Epithelial cell of esophagus (primary cell): ENCODE measurements around the gene FFAR2.
"Not testable (repeated sequence)": the region's sequence is repeated elsewhere in the genome, so short reads cannot be mapped to it uniquely, and the experiment has no call there.

Experiments
- DNase-seq: peaks from one replicate; pipeline ENCODE4 v3.0.0; 2010; ENCODE audit warnings: low read depth
- H3K4me3 ChIP-seq: 2 replicates; pipeline ENCODE4 v1.5.1; 2011; ENCODE audit warnings: mild to moderate bottlenecking, low read length, control low read depth
- TF ChIP-seq, protein P1 (sequence below): IDR thresholded peaks from 2 replicates; pipeline ENCODE4 v1.5.1; 2011; ENCODE audit warnings: low read depth, mild to moderate bottlenecking, low read length, control low read depth, inconsistent platforms; ENCODE audit not compliant: insufficient read depth; ENCODE audit errors: missing control alignments

Gene FFAR2

DNA sequence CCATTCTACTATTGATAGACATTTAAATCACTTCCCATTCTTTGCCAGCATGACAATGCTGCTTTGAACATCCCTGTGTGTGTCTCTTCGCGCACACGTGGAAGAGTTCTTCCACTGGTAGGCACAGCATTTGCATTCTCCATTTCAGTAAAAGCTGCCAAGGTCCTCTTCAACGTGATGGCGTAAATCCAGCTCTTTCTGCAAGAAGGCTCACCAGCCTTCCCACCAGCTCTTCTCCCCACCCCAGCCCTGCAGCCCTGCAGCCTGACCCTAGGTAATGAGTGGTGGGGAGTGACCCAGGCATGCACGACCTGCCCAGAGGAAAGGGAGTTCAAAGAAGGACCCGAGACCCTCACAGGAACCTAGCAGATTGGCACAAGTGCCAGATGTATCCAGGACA is 31.7 kb upstream of the FFAR2 start:
- TF ChIP-seq, protein P1, sequence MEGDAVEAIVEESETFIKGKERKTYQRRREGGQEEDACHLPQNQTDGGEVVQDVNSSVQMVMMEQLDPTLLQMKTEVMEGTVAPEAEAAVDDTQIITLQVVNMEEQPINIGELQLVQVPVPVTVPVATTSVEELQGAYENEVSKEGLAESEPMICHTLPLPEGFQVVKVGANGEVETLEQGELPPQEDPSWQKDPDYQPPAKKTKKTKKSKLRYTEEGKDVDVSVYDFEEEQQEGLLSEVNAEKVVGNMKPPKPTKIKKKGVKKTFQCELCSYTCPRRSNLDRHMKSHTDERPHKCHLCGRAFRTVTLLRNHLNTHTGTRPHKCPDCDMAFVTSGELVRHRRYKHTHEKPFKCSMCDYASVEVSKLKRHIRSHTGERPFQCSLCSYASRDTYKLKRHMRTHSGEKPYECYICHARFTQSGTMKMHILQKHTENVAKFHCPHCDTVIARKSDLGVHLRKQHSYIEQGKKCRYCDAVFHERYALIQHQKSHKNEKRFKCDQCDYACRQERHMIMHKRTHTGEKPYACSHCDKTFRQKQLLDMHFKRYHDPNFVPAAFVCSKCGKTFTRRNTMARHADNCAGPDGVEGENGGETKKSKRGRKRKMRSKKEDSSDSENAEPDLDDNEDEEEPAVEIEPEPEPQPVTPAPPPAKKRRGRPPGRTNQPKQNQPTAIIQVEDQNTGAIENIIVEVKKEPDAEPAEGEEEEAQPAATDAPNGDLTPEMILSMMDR = no peak
- H3K4me3 ChIP-seq = no peak overlapping the region
- DNase-seq = no peak

GRCh38 chr19:35417278-35417677 is 30.8 kb upstream of the FFAR2 start:
- no peak for DNase-seq
- H3K4me3 ChIP-seq = no peak overlapping the region
- TF ChIP-seq, protein P1 = no peak

GRCh38 chr19:35417713-35418534 is 30.1 kb upstream of the FFAR2 start:
- DNase-seq = no peak
- TF ChIP-seq, protein P1 = no peak
- no peak overlapping the region for H3K4me3 ChIP-seq

DNA sequence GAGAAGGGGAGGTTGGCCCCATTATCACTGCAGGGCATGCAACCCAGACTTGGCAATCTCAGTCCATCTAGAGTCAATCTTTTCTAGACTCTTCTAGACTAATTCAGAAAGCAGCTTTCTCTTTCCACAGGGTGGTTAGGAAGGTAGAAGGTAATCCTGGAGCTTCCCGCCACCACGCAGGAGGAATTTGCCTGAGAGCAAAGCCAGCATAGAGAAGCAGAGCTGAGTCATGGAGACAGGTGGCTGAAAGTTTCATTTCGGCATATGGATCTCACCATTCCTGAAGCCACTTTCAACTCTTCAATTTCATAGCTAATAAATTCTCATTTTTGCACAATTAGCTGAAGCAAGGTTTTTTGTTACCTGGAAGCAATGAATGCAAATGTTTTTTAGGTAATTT is 29.0 kb upstream of the FFAR2 start:
- TF ChIP-seq, protein P1 = no peak
- no peak for DNase-seq
- H3K4me3 ChIP-seq = no peak overlapping the region

DNA sequence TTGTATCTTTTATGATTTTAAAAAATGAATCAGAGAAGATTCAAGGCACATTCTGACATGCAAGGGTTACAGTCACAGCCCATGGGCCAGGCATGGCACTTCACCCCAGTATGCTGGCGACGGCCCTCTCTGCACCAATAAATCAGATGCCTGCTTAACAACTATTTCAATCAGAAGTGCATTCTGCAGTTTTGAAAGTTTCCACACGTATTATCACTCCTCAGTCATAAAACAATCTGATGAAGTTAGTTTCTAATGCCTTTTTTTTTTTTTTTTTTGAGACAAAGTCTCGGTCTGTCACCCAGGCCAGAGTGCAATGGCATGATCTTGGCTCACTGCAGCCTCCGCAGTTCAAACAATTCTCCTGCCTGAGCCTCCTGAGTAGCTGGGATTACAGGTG is 28.3 kb upstream of the FFAR2 start:
- DNase-seq = no peak
- TF ChIP-seq, protein P1 = no peak
- H3K4me3 ChIP-seq = no peak overlapping the region

- DNase-seq = no peak
- no peak overlapping the region for H3K4me3 ChIP-seq
- TF ChIP-seq, protein P1 = no peak
Observed at GRCh38 chr19:35421362-35421761, 26.7 kb upstream of the FFAR2 start.

- not testable (repeated sequence) for DNase-seq, H3K4me3 ChIP-seq
Observed at GRCh38 chr19:35423406-35423805, 24.7 kb upstream of the FFAR2 start.
